Measurements from ENCODE around the gene INAVA. TPM values are rescaled to one million over a fixed set of nuclear protein-coding genes. Genes with fewer than 3 reads are reported as not detected.
"Not testable (repeated sequence)": the region's sequence is repeated elsewhere in the genome, so short reads cannot be mapped to it uniquely, and the experiment has no call there.

The INAVA gene
- total and polyA plus RNA-seq, 10 of the 15 experiments (the other 5 are each of a cell fraction or from before 2014, with no cell fraction given), result 3.6 to 15.4 (median 9.5) TPM

DNA sequence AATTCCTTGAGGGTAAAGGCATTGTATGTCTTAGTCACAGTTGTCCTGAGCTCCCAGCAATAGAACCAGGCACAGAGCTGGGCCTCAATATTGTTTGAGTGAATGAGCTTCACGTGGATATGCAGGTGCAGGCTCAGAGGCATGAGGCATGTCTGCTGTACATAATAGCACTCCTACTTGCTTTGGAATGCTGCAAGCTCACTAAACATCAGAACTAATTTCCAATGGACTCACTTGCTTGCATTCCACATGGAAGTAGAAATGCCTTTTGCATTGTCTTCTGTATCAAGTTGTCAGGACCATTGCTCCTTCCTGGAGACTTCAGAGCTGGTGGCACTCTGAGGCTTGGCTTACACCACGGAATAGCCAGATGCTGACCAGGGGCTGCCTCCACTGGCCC is 37.1 kb downstream of the INAVA start (continued):
- TF ChIP-seq DPF2 (IDR thresholded peaks at IDR 0.05) (no peak), RELA (IDR thresholded peaks at IDR 0.05; ENCODE audit: borderline replicate concordance, partially characterized antibody) (no peak)

GRCh38 chr1:200934676-200935245 is 40.1 kb downstream of the INAVA start:
- DNase-seq (ENCODE audit: low read depth, low spot score) (no peak), ATAC-seq (no peak), FAIRE-seq (no peak)
- 69% methylated on average over 13 of the region's 13 CpGs for WGBS (ENCODE audit: insufficient coverage, insufficient replicate concordance, low lambda C conversion rate, missing lambda C conversion rate)
- Histone ChIP-seq H4K20me1 (ENCODE audit: control insufficient read depth, insufficient read depth) (no peaks in the 10 kb centered on the region), H3K4me3 (no peak overlapping the region), H3K27me3 (replicated peaks in 1 of 2; ENCODE audit: control insufficient read depth in 2 of 2, insufficient read depth in 2 of 2, low read length in 1 of 2) (0 out of 4 replicates have a peak, but pooled peaks cover 0 to 3% of the 10 kb centered on the region in 2 experiments), H3K27ac (ENCODE audit: control insufficient read depth, insufficient read depth) (no peak overlapping the region), H3K36me3 (ENCODE audit: control insufficient read depth in 2 of 2, insufficient read depth in 2 of 2, low read length in 1 of 2) (no peaks in the 10 kb centered on the region), H3K4me2 (ENCODE audit: control insufficient read depth, insufficient read depth) (no peak overlapping the region), H3K79me2 (ENCODE audit: control insufficient read depth, insufficient read depth, low read length) (no peaks in the 10 kb centered on the region), H3K4me1 (ENCODE audit: control insufficient read depth, insufficient read depth, low read length) (no peaks in the 10 kb centered on the region), H3K9ac (ENCODE audit: control insufficient read depth, insufficient read depth, low read length) (no peak overlapping the region), H3K9me3 (replicated peaks; ENCODE audit: control insufficient read depth, insufficient read depth, low read length) (peaks cover 6% of the 10 kb centered on the region; the same call in 1 of the 3 replicates), H2AFZ (ENCODE audit: control insufficient read depth, low read depth, low read length) (no peak overlapping the region)
- intact Hi-C loops (cut with micrococcal nuclease; ENCODE audit: unreplicated experiment) (no loop called here), in situ Hi-C loops (cut with MboI) (loop anchor here (5.0 kb wide), 1 partner anchor 33 kb away; no protein-coding TSS in a partner anchor)
- SMC1A ChIA-PET (ENCODE audit: uncharacterized antibody, unreplicated experiment), result interaction anchor here (1.0 kb wide), 1 partner anchor 313 kb away, joined by 4 read pairs; no protein-coding TSS in a partner anchor
- TF ChIP-seq CUX1 (IDR thresholded peaks at IDR 0.05; ENCODE audit: insufficient replicate concordance, low read depth, low read length), result no peak
- CTCF ChIA-PET, result interaction anchor here (1.2 kb wide), 1 partner anchor 39 kb away, joined by 3 read pairs; no protein-coding TSS in a partner anchor
- no TSS peak for BruUV-seq (replicated peaks)
- POLR2A ChIA-PET, result no interaction called here
- RAD21 ChIA-PET (ENCODE audit: unreplicated experiment), result no interaction called here

GRCh38 chr1:200935286-200935962 is 40.7 kb downstream of the INAVA start:
- WGBS (ENCODE audit: insufficient coverage, insufficient replicate concordance, low lambda C conversion rate, missing lambda C conversion rate), result 77% methylated on average over 18 of the region's 18 CpGs
- FAIRE-seq; H3K36me3 ChIP-seq (ENCODE audit: control insufficient read depth in 2 of 2, insufficient read depth in 2 of 2, low read length in 1 of 2); H3K4me3 ChIP-seq; H2AFZ ChIP-seq (ENCODE audit: control insufficient read depth, low read depth, low read length); ATAC-seq; H3K9me3 ChIP-seq (replicated peaks; ENCODE audit: control insufficient read depth, insufficient read depth, low read length); H3K79me2 ChIP-seq (ENCODE audit: control insufficient read depth, insufficient read depth, low read length); H3K4me1 ChIP-seq (ENCODE audit: control insufficient read depth, insufficient read depth, low read length); intact Hi-C loops (cut with micrococcal nuclease; ENCODE audit: unreplicated experiment); H3K9ac ChIP-seq (ENCODE audit: control insufficient read depth, insufficient read depth, low read length); H3K27ac ChIP-seq (ENCODE audit: control insufficient read depth, insufficient read depth); DNase-seq (ENCODE audit: low read depth, low spot score); H4K20me1 ChIP-seq (ENCODE audit: control insufficient read depth, insufficient read depth); RAD21 ChIA-PET (ENCODE audit: unreplicated experiment); H3K4me2 ChIP-seq (ENCODE audit: control insufficient read depth, insufficient read depth); H3K27me3 ChIP-seq (replicated peaks in 1 of 2; ENCODE audit: control insufficient read depth in 2 of 2, insufficient read depth in 2 of 2, low read length in 1 of 2); in situ Hi-C loops (cut with MboI); BruUV-seq (replicated peaks); POLR2A ChIA-PET: not testable (repeated sequence)
- CTCF ChIA-PET, result interaction anchor here (0.6 to 1.2 kb wide), 2 partner anchors 40 to 168 kb away, joined by 3 read pairs; no protein-coding TSS in a partner anchor
- SMC1A ChIA-PET (ENCODE audit: uncharacterized antibody, unreplicated experiment), result interaction anchor here (1.0 kb wide), 1 partner anchor 313 kb away, joined by 4 read pairs; no protein-coding TSS in a partner anchor

Data from GM12878 (cell line).